Thyroid gland (tissue), 4 donors: Measurements from ENCODE around the gene UPK3A.

Experiments
- POLR2A ChIP-seq, 2 donors: fragments of 450-650 bp; IDR thresholded peaks; one replicate each; pipeline ENCODE4 v1.6.1; 2017; ENCODE audit warnings: antibody characterized with exemption in 2 of 2, mild to moderate bottlenecking in 2 of 2, moderate library complexity in 1 of 2
- TF ChIP-seq, protein P1 (sequence below), 6 experiments: fragments of 200-600 bp in 3 of 6; fragments of 450-650 bp in 3 of 6; sonication (generic) in 3 of 6; IDR thresholded peaks; one replicate each; pipeline ENCODE4 v1.5.1; 2016 to 2019; ENCODE audit warnings: antibody characterized with exemption in 6 of 6, mild to moderate bottlenecking in 2 of 6, inconsistent platforms in 1 of 6, moderate library complexity in 1 of 6

DNA sequence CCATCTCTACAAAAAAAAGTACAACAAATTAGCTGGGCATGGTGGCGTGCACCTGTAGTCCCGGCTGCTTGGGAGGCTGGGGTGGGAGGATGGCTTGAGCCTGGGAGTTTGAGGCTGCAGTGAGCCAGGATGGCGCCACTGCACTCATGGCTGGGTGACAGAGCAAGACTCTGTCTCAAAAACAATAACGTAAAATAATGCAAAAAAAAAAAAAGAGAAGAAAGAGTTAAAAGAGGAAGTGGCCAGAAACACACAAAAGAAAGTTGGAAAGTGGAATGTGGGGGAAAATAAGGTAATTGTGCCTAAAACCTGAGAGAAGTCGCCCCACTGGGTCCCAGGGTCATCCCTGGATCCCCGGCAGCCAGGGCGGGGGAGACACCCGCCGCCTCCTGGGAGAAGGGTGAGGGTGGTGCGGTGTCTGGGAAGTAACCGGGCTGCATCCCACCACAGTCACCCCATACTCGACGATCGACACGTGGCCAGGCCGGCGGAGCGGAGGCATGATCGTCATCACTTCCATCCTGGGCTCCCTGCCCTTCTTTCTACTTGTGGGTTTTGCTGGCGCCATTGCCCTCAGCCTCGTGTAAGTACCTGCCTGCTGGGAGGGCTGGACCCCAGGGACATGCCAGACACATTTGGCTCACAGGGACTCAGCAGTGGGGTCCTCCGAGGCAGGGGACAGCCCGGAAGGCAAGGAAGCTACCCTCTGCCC is 8.1 kb downstream of the UPK3A start:
- TF ChIP-seq, protein P1, sequence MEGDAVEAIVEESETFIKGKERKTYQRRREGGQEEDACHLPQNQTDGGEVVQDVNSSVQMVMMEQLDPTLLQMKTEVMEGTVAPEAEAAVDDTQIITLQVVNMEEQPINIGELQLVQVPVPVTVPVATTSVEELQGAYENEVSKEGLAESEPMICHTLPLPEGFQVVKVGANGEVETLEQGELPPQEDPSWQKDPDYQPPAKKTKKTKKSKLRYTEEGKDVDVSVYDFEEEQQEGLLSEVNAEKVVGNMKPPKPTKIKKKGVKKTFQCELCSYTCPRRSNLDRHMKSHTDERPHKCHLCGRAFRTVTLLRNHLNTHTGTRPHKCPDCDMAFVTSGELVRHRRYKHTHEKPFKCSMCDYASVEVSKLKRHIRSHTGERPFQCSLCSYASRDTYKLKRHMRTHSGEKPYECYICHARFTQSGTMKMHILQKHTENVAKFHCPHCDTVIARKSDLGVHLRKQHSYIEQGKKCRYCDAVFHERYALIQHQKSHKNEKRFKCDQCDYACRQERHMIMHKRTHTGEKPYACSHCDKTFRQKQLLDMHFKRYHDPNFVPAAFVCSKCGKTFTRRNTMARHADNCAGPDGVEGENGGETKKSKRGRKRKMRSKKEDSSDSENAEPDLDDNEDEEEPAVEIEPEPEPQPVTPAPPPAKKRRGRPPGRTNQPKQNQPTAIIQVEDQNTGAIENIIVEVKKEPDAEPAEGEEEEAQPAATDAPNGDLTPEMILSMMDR (IDR thresholded peaks at IDR 0.05) = no peak
- no peak for TF ChIP-seq POLR2A (IDR thresholded peaks at IDR 0.05)
